Measurements from ENCODE around the gene PRKCE.

Gene PRKCE

DNA sequence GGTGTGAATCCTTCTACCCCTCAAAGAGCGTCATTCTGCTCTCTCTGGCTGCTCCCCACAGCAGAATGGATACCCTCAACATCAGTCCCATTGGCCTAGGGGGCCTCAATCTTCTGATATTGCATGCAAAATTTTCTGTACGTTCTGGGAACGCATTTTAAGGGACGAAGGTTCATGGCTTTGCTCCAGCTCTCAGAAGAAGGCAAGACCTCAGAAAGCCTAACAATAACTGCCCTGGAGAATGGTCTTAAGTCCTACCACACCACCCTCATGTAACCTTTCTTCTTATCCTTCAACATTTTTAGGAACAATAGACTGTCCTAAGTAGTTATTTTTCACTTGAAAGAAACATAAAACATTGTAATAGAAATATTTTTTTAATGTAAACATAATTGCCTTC, 212.6 kb downstream of the PRKCE start:
- Histone ChIP-seq H3K4me3 (no peak overlapping the region), H3K27ac (no peak overlapping the region)

DNA sequence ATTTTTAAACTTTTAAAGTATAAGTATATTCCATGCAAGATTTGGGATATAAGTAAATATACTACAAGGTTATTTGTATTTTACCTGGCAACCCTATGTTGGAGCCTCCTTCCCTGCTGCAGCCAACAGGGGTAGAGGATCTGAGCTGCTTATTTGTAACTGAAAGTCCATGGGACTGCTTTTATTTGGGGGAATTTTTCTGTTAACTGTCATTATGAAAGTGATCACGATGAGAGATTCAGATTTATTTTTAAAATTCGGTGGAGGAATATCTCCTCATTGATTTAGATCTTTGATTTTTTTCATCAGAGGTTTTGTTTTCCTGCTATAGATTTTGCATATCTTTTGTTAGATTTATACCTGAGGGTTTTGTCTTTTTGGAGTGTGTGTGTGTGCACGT, 215.9 kb downstream of the PRKCE start:
- H3K27ac ChIP-seq, result no peak overlapping the region
- H3K4me3 ChIP-seq, result no peak overlapping the region

DNA sequence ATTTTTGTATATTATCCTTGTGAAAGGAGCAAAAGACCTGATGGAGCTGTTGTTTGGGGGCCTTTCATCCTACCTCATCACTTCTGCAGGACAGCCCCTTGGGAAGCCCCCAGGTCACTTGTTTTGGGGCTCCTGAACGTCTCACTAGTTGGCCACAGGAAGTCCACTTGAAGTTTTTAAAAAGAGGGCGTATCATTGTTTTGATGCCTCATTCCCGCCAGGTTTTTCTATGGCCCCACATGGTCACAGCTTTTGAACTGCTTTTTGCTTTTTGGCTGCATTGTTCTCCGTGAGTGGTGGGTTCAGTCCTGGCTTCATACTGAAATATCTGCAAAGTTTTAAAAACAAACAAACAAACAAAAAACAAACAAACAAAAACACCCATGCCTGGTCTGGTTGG, 216.3 kb downstream of the PRKCE start:
- Histone ChIP-seq H3K4me3 (no peak overlapping the region), H3K27ac (no peak overlapping the region)

DNA sequence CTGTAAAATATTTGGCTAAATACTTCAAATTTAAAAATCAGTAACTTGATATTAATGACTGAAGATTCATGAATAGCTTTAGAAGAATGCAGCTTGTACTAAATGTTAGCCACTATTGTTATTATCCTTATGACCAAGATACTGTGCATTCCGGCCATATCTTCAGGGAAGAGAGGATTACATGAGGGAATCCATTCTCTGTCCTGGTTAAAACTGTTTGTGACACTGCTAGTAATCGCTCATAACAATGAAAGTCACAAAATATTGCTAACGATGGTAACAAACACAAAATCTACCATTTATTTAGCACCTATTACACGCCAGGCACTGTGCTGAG, 217.7 kb downstream of the PRKCE start:
- Histone ChIP-seq H3K4me3 (no peak overlapping the region), H3K27ac (no peak overlapping the region)

DNA sequence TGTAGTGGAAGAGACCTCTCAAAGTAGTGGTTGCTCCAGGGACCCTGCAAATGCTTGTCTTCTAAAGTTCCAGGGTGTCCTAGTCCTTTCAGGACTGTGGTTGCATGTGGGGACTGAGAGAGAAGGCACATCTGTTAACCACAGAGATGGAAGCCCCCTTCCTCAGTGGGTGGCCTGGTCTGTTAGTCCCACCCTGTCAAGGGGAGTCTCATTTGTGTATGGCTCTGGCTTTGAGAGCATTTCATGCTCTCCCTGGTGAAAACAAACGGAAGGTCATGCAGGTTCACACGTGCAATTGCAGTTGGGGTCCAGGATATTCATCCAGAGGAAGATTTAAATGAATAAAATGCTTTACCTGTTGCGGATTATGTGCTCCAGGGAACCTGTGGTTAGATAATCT, 219.6 kb downstream of the PRKCE start:
- Histone ChIP-seq H3K4me3 (no peak overlapping the region), H3K27ac (no peak overlapping the region)

DNA sequence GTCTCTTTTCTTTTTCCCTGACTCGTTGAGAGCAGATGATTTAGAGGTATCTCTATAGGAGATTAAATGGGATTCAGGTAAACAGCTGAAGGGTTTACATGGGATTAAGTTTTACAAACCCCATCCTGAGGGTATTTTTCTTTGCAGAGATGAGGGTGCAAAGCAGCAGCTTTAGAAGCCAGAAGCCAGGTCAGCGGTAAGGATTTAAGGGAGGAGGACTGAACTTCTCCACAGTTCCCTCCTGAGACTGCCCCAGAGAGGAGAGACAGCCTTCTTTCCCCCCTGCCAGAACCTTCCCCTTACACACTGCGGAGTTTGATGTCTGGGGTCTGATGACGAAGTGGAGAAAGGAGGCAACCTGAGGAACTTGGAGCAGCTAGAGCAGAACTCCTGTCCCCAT, 220.1 kb downstream of the PRKCE start:
- H3K27ac ChIP-seq, result no peak overlapping the region

GRCh38 chr2:45872211-45872610, 220.7 kb downstream of the PRKCE start:
- Histone ChIP-seq H3K4me3 (no peak overlapping the region), H3K27ac (no peak overlapping the region)

More for the DNA sequence above, 220.1 kb downstream of the PRKCE start:
- no peak overlapping the region for H3K4me3 ChIP-seq

DNA sequence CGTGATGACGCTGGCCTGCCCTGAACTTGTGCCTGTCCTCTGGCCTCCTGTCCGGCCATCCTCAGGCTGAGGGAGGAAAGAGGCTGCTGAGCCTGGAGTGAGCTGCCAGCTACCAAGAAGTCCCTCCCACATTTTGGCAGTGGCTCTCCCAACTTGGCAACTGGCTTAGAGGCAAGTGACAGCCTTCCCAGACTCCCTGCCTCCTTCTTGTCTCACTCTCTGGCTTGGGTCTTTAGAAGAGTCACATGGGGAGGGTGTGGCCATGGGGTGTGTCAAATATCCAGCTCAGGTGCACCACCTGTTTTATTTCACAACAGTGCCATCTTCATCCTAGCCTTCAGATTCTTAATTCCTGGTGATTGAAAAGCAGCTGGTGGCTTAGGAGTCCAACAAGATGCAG, 222.9 kb downstream of the PRKCE start:
- H3K4me3 ChIP-seq, result no peak overlapping the region
- H3K27ac ChIP-seq, result peak overlapping the region in 2 of 21 experiments; percentile 9 to 18

- Histone ChIP-seq H3K27ac (no peak overlapping the region), H3K4me3 (no peak overlapping the region)
Measured at GRCh38 chr2:45876611-45877010, 225.1 kb downstream of the PRKCE start.

DNA sequence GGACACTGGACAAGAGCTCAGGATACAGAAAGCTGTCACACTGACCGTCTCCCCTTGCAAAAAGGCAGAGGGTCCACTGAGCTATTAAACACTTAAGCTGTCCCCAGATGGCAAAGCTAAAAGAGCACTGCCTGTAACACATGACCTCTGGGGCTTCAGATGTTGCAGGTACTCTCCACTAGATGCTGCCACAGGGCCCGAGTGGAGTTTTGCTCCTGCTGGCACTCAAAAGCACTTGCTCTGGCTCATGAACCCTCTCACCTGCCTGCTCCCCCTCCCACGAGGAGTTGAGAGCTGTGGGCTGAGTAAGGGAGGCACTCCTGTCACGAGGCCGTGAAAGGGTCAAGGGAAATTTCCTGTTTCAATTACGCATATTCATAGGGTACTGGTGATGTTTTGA, 227.9 kb downstream of the PRKCE start:
- no peak overlapping the region for H3K27ac ChIP-seq

DNA sequence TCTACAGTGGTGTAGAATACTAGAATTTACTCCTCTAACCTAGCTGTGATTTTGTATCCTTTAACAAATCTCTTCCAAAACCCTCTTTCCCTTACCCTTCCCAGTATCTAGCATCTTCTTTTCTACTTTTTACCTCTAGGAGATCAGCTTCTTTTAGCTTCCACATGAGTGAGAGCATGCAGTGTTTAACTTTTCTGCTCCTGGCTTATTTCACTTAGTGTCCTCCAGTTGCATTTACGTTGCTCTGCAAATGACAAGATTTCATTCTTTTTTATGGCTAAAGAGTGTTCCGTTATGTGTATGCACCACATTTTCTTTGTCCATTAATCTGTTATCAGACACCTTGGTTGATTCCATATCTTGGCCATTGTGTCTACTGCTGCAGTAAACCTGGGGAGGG, 228.5 kb downstream of the PRKCE start:
- H3K27ac ChIP-seq, result no peak overlapping the region

More for the DNA sequence above, 227.9 kb downstream of the PRKCE start:
- no peak overlapping the region for H3K4me3 ChIP-seq

DNA sequence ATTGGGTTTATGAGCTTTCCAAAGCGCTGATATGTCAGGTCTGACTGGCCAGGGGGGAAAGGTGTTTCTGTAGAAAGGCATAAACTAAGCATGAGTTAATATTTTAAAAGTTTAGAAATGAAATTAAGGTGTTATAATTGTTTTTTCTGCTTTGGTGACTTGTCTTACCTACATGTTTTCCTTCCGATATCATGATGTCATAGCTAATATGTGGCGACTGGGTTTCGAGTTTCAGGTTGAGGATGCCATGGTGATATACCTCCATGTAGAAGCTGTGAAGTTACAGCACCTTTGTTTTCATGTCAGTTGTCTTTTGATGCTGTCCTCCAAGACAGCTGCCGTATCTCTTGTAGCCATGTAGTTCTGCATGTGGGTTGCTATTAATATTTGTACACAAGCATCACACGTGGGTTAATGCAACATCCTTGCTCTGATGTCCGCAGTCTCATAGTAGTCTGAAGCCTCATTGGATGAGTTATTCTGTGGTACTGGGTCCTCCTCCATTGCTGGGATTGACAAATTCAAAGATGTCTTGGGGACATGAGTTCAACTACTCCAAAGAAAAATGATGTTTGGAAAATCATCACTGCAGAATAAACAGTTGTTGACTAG, 230.6 kb downstream of the PRKCE start:
- peak overlapping the region in 1 of 21 experiments; percentile 6 for H3K27ac ChIP-seq
- H3K4me3 ChIP-seq, result no peak overlapping the region

More for the DNA sequence above, 228.5 kb downstream of the PRKCE start:
- H3K4me3 ChIP-seq, result no peak overlapping the region

GRCh38 chr2:45882707-45883602, 231.5 kb downstream of the PRKCE start:
- Histone ChIP-seq H3K27ac (peak overlapping the region in 1 of 21 experiments; percentile 6), H3K4me3 (no peak overlapping the region)

GRCh38 chr2:45883603-45884000, 232.1 kb downstream of the PRKCE start:
- Histone ChIP-seq H3K27ac (no peak overlapping the region), H3K4me3 (no peak overlapping the region)

- Histone ChIP-seq H3K4me3 (no peak overlapping the region), H3K27ac (peak overlapping the region in 3 of 21 experiments; percentile 2 to 33 (median 21))
Measured at GRCh38 chr2:45884126-45884525, 232.7 kb downstream of the PRKCE start.

DNA sequence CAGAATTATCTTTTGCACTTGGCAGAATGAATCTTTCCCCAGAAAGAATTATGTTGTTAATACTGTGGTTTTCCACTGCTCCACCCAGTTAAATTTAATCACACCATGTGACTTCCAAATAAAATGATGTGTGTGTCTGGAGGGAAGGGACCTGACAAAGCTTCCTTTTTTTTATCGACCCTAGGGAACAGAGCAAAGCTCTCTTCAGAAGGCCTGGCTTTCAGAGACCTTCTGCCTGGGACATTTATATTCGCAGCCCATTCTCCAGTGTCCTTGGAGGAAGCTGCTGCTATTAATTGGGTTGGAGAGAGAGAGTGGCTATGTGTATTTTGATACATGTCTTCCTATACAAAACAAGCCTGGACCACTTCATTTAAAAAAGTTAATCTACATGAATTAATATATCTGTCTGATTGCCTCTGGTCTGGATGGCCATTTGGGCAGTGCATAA, 233.7 kb downstream of the PRKCE start:
- H3K4me3 ChIP-seq, result no peak overlapping the region
- peak overlapping the region in 8 of 21 experiments; percentile 3 to 69 (median 42) for H3K27ac ChIP-seq

DNA sequence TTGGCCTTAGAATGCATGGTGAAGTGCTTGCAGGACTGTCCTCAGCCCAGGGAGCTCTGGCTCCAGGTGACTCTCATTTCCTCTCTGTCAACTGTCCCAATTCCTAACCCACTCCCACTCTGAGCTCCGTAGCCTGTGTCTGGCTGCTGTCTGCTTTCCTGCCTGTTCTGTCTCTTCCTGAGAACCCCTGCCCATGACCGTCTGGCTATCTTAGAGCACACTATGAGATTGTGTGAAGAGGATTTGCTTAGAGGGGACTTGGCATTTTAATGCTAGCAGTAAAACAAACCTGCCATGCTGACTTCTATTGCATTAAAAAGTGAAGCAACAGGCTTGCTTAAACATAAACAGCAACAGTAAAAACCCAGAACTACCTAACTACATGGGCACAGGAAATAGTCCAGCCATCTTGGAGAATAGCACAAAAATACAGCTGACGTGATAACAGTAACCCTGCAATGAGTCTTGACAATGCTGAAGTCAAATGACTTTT, 234.7 kb downstream of the PRKCE start:
- Histone ChIP-seq H3K27ac (peak overlapping the region in 7 of 21 experiments; percentile 5 to 69 (median 43)), H3K4me3 (no peak overlapping the region)

- Histone ChIP-seq H3K27ac (peak overlapping the region in 6 of 21 experiments; percentile 20 to 69 (median 30)), H3K4me3 (no peak overlapping the region)
Measured at GRCh38 chr2:45888167-45888566, 236.7 kb downstream of the PRKCE start.

GRCh38 chr2:45888641-45889040, 237.2 kb downstream of the PRKCE start:
- peak overlapping the region in 5 of 21 experiments; percentile 9 to 69 (median 20) for H3K27ac ChIP-seq
- H3K4me3 ChIP-seq, result no peak overlapping the region

- Histone ChIP-seq H3K27ac (peak overlapping the region in 5 of 21 experiments; percentile 9 to 69 (median 20)), H3K4me3 (no peak overlapping the region)
Measured at GRCh38 chr2:45889053-45889452, 237.6 kb downstream of the PRKCE start.
